HepG2 (cell line): ENCODE measurements around the gene AANAT. TPM values are rescaled to one million over a fixed set of nuclear protein-coding genes. Genes with fewer than 3 reads are reported as not detected.

ENCODE experiments used
- ARID2 ChIP-seq: sonication (generic); formaldehyde crosslinking; IDR thresholded peaks from 2 replicates; pipeline ENCODE4 v1.8.1; 2022; ENCODE audit warnings: mild to moderate bottlenecking, missing genetic modification reagents, borderline replicate concordance
- HDAC1 ChIP-seq: sonication (generic); formaldehyde crosslinking; IDR thresholded peaks from 2 replicates; pipeline ENCODE4 v1.5.1; 2020; ENCODE audit warnings: mild to moderate bottlenecking, missing genetic modification reagents
- IRX3 ChIP-seq: sonication (generic); formaldehyde crosslinking; IDR thresholded peaks from 2 replicates; pipeline ENCODE4 v1.8.1; 2023; ENCODE audit warnings: mild to moderate bottlenecking, low read depth, missing genetic modification reagents, borderline replicate concordance
- KAT7 ChIP-seq: IDR thresholded peaks from 2 replicates; pipeline ENCODE4 v1.6.1; 2018; ENCODE audit warnings: borderline replicate concordance, missing compliant biosample characterization
- MTF2 ChIP-seq: sonication (generic); formaldehyde crosslinking; IDR thresholded peaks from 2 replicates; pipeline ENCODE4 v1.5.0; 2020; ENCODE audit warnings: missing genetic modification reagents, borderline replicate concordance
- MXI1 ChIP-seq: IDR thresholded peaks from 3 replicates; pipeline ENCODE4 v1.6.1; 2012; ENCODE audit warnings: low read depth, low read length, inconsistent platforms, borderline replicate concordance
- MYC ChIP-seq: sonication (generic); formaldehyde crosslinking; IDR thresholded peaks from 2 replicates; pipeline ENCODE4 v1.9.0; 2021; ENCODE audit warnings: missing genetic modification reagents, borderline replicate concordance
- PHF21A ChIP-seq: sonication (generic); formaldehyde crosslinking; IDR thresholded peaks from 2 replicates; pipeline ENCODE4 v1.5.0; 2020; ENCODE audit warnings: mild to moderate bottlenecking, missing genetic modification reagents
- SP4 ChIP-seq: sonication (generic); formaldehyde crosslinking; IDR thresholded peaks from 2 replicates; pipeline ENCODE4 v1.8.1; 2023; ENCODE audit warnings: mild to moderate bottlenecking, missing genetic modification reagents
- ZBTB21 ChIP-seq: sonication (generic); formaldehyde crosslinking; IDR thresholded peaks from 2 replicates; pipeline ENCODE4 v1.4.0; 2020; ENCODE audit warnings: missing genetic modification reagents
- ZBTB3 ChIP-seq: sonication (generic); formaldehyde crosslinking; IDR thresholded peaks from 2 replicates; pipeline ENCODE4 v1.4.0; 2020; ENCODE audit warnings: low read depth, mild to moderate bottlenecking, moderate library complexity, missing genetic modification reagents, borderline replicate concordance
- ZNF207 ChIP-seq: fragments of 450-650 bp; IDR thresholded peaks from 2 replicates; pipeline ENCODE4 v1.6.1; 2016; ENCODE audit warnings: antibody characterized with exemption, borderline replicate concordance
- ZNF274 ChIP-seq: sonication (generic); formaldehyde crosslinking; IDR thresholded peaks from 2 replicates; pipeline ENCODE4 v1.5.1; 2020; ENCODE audit warnings: mild to moderate bottlenecking, missing genetic modification reagents
- ZNF326 ChIP-seq: sonication (generic); formaldehyde crosslinking; IDR thresholded peaks from 2 replicates; pipeline ENCODE4 v1.4.0; 2020; ENCODE audit warnings: missing genetic modification reagents, borderline replicate concordance
- ZNF367 ChIP-seq: sonication (generic); formaldehyde crosslinking; IDR thresholded peaks from 2 replicates; pipeline ENCODE4 v1.4.0; 2020; ENCODE audit warnings: missing genetic modification reagents, borderline replicate concordance
- ZNF615 ChIP-seq: sonication (generic); formaldehyde crosslinking; IDR thresholded peaks from 2 replicates; pipeline ENCODE4 v1.5.0; 2020; ENCODE audit warnings: mild to moderate bottlenecking, missing genetic modification reagents, borderline replicate concordance
- ZNF850 ChIP-seq: sonication (generic); formaldehyde crosslinking; conservative IDR thresholded peaks from 2 replicates; pipeline ENCODE4 v1.9.0; 2021; ENCODE audit warnings: mild to moderate bottlenecking, missing genetic modification reagents
- polyA plus RNA-seq, 8 experiments: library from polyadenylated mRNA; depleted of rRNA in 3 of 8; stranded (reverse) in 7 of 8; unstranded in 1 of 8; fragments of >200 nt; fragmentation: Illumina TruSeq in 4 of 8; extraction: Trizol in 4 of 8; gene quantifications; 2 replicates each; pipeline versions ENCODE4 v1.2.1 to v1.2.3, GENCODE V29; 2011 to 2016; ENCODE audit warnings: low read depth in 4 of 8, missing spikeins in 1 of 8, mixed read lengths in 1 of 8; ENCODE audit not compliant: insufficient read depth in 1 of 8
- total RNA-seq, 5 experiments: library from RNA; depleted of rRNA; stranded (reverse); fragments of >200 nt; fragmentation: Illumina TruSeq; extraction: Trizol; gene quantifications; 2 replicates each; pipeline ENCODE4 v1.2.3, GENCODE V29; 2016; ENCODE audit warnings: low read depth in 1 of 5
- TF ChIP-seq, protein P1 (sequence below): sonication (generic); formaldehyde crosslinking; IDR thresholded peaks from 2 replicates; pipeline ENCODE4 v1.4.0; 2020; ENCODE audit warnings: mild to moderate bottlenecking, missing genetic modification reagents
- TF ChIP-seq, protein P2 (sequence below): sonication (generic); formaldehyde crosslinking; IDR thresholded peaks from 2 replicates; pipeline ENCODE4 v1.5.0; 2020; ENCODE audit warnings: missing genetic modification reagents
- TF ChIP-seq, protein P3 (sequence below): sonication (generic); formaldehyde crosslinking; IDR thresholded peaks from 2 replicates; pipeline ENCODE4 v1.8.0; 2022; ENCODE audit warnings: mild to moderate bottlenecking, missing genetic modification reagents; ENCODE audit not compliant: insufficient replicate concordance
- TF ChIP-seq, protein P4 (sequence below): sonication (generic); formaldehyde crosslinking; IDR thresholded peaks from 2 replicates; pipeline ENCODE4 v1.4.0; 2020; ENCODE audit warnings: missing genetic modification reagents, mild to moderate bottlenecking, borderline replicate concordance

AANAT gene
- total and polyA plus RNA-seq, 2 of the 13 experiments (the other 11 are each of a cell fraction or from before 2014, with no cell fraction given) = 0.07 TPM; not detected in 1

DNA sequence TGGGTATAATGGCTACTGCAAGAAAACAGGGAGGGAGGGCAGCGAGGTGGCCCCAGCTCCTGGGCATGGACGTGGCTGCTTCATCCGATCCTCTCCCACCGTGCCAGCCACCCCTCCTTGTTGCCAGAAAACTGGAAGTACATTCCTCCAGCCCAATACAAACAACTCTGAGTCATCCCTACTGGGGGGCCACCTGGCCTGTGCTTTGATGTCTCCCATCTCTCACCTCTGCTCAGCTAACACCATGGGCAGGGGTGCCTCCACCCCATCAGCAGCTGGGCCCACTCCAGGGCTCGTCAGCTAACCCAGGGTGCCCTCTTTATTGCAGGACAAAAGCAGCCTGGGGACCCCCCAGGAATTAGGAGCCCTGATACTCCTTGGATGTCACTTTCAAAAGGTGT is 31.9 kb downstream of the AANAT start (continued):
- TF ChIP-seq, protein P1, sequence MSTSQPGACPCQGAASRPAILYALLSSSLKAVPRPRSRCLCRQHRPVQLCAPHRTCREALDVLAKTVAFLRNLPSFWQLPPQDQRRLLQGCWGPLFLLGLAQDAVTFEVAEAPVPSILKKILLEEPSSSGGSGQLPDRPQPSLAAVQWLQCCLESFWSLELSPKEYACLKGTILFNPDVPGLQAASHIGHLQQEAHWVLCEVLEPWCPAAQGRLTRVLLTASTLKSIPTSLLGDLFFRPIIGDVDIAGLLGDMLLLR (CRISPR knock-in tag) = 0 out of 2 replicates have a peak, but pooled peaks have one; percentile 30
- TF ChIP-seq ZNF207 = no peak
- peak; percentile 82; the same call in 2 of the 3 replicates for TF ChIP-seq MXI1
- peak; percentile 79 for TF ChIP-seq SP4 (CRISPR knock-in tag)
- peak; percentile 83; the same call in 1 of the 2 replicates for TF ChIP-seq KAT7
- TF ChIP-seq, protein P2, sequence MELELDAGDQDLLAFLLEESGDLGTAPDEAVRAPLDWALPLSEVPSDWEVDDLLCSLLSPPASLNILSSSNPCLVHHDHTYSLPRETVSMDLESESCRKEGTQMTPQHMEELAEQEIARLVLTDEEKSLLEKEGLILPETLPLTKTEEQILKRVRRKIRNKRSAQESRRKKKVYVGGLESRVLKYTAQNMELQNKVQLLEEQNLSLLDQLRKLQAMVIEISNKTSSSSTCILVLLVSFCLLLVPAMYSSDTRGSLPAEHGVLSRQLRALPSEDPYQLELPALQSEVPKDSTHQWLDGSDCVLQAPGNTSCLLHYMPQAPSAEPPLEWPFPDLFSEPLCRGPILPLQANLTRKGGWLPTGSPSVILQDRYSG (CRISPR knock-in tag) = no peak
- peak; percentile 79 for TF ChIP-seq PHF21A (CRISPR knock-in tag)
- TF ChIP-seq ZBTB21 (CRISPR knock-in tag) = 0 out of 2 replicates have a peak, but pooled peaks have one; percentile 24
- TF ChIP-seq ZBTB3 (CRISPR knock-in tag) = 0 out of 2 replicates have a peak, but pooled peaks have one; percentile 78
- no peak for TF ChIP-seq ZNF850
- TF ChIP-seq, protein P3, sequence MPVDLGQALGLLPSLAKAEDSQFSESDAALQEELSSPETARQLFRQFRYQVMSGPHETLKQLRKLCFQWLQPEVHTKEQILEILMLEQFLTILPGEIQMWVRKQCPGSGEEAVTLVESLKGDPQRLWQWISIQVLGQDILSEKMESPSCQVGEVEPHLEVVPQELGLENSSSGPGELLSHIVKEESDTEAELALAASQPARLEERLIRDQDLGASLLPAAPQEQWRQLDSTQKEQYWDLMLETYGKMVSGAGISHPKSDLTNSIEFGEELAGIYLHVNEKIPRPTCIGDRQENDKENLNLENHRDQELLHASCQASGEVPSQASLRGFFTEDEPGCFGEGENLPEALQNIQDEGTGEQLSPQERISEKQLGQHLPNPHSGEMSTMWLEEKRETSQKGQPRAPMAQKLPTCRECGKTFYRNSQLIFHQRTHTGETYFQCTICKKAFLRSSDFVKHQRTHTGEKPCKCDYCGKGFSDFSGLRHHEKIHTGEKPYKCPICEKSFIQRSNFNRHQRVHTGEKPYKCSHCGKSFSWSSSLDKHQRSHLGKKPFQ = peak; percentile 87
- TF ChIP-seq ZNF367 (CRISPR knock-in tag) = no peak
- TF ChIP-seq ZNF615 = 0 out of 2 replicates have a peak, but pooled peaks have one; percentile 23
- TF ChIP-seq IRX3 (CRISPR knock-in tag) = no peak
- 0 out of 2 replicates have a peak, but pooled peaks have one; percentile 39 for TF ChIP-seq ZNF274 (CRISPR knock-in tag)
- no peak for TF ChIP-seq ARID2
- TF ChIP-seq ZNF326 = peak; percentile 11; the same call in 1 of the 2 replicates
- TF ChIP-seq HDAC1 (CRISPR knock-in tag) = peak; percentile 93
- TF ChIP-seq MTF2 (CRISPR knock-in tag) = no peak
- TF ChIP-seq, protein P4, sequence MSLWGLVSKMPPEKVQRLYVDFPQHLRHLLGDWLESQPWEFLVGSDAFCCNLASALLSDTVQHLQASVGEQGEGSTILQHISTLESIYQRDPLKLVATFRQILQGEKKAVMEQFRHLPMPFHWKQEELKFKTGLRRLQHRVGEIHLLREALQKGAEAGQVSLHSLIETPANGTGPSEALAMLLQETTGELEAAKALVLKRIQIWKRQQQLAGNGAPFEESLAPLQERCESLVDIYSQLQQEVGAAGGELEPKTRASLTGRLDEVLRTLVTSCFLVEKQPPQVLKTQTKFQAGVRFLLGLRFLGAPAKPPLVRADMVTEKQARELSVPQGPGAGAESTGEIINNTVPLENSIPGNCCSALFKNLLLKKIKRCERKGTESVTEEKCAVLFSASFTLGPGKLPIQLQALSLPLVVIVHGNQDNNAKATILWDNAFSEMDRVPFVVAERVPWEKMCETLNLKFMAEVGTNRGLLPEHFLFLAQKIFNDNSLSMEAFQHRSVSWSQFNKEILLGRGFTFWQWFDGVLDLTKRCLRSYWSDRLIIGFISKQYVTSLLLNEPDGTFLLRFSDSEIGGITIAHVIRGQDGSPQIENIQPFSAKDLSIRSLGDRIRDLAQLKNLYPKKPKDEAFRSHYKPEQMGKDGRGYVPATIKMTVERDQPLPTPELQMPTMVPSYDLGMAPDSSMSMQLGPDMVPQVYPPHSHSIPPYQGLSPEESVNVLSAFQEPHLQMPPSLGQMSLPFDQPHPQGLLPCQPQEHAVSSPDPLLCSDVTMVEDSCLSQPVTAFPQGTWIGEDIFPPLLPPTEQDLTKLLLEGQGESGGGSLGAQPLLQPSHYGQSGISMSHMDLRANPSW (CRISPR knock-in tag) = no peak
- TF ChIP-seq MYC (CRISPR knock-in tag) = peak; percentile 68; the same call in 1 of the 2 replicates
